ENCODE measurements around the gene CALML5.

Gene CALML5

GRCh38 chr10:5532618-5533097, 33.3 kb upstream of the CALML5 start:
- DNase-seq: no peak

- DNase-seq: no peak
These were observed 32.9 kb upstream of the CALML5 start for GRCh38 chr10:5532307-5532605.

GRCh38 chr10:5531558-5532306, 32.4 kb upstream of the CALML5 start:
- no peak for DNase-seq

GRCh38 chr10:5530846-5531557, 31.6 kb upstream of the CALML5 start:
- no peak for DNase-seq

GRCh38 chr10:5530412-5530806, 31.0 kb upstream of the CALML5 start:
- no peak for DNase-seq

GRCh38 chr10:5529702-5530411, 30.5 kb upstream of the CALML5 start:
- no peak for DNase-seq

GRCh38 chr10:5528989-5529701, 29.8 kb upstream of the CALML5 start:
- no peak for DNase-seq

- DNase-seq: no peak
These were observed 28.2 kb upstream of the CALML5 start for GRCh38 chr10:5527332-5528200.

GRCh38 chr10:5526691-5527331, 27.4 kb upstream of the CALML5 start:
- no peak for DNase-seq

GRCh38 chr10:5525561-5526341, 26.4 kb upstream of the CALML5 start:
- DNase-seq: no peak

- DNase-seq: no peak
These were observed 25.5 kb upstream of the CALML5 start, which contains the start of gene CALML3 for GRCh38 chr10:5524641-5525560. TSS of gene CALML3 (plus strand) at chr10:5524961. CDS start at chr10:5525086, 125 bp downstream.

GRCh38 chr10:5523796-5524574, 24.6 kb upstream of the CALML5 start:
- no peak for DNase-seq

- DNase-seq: no peak
These were observed 23.7 kb upstream of the CALML5 start for GRCh38 chr10:5522913-5523560.

- DNase-seq: no peak
These were observed 19.7 kb upstream of the CALML5 start for GRCh38 chr10:5519054-5519453.

GRCh38 chr10:5518143-5518542, 18.8 kb upstream of the CALML5 start:
- DNase-seq: no peak

GRCh38 chr10:5517546-5517945, 18.2 kb upstream of the CALML5 start:
- no peak for DNase-seq

- DNase-seq: no peak
These were observed 16.8 kb upstream of the CALML5 start for GRCh38 chr10:5515948-5516761.

Data from fibroblast of skin of right quadriceps (primary cell).